Neural cell (in vitro differentiated cells): ENCODE measurements around the gene CDK5RAP2.

ENCODE experiments used
- EP300 ChIP-seq: fragments of 450-650 bp; conservative IDR thresholded peaks from 2 replicates; pipeline ENCODE4 v1.6.1; 2014; ENCODE audit warnings: antibody characterized with exemption, mild to moderate bottlenecking, moderate library complexity; ENCODE audit not compliant: poor library complexity, severe bottlenecking
- EZH2 ChIP-seq: fragments of 200-600, 300-800 bp; shearing (Covaris generic), sonication (generic); IDR thresholded peaks from 2 replicates; pipeline ENCODE4 v1.6.1; 2014; ENCODE audit warnings: antibody characterized with exemption, low read length, borderline replicate concordance, mild to moderate bottlenecking; ENCODE audit not compliant: insufficient read depth, poor library complexity, severe bottlenecking
- POLR2AphosphoS5 ChIP-seq: IDR thresholded peaks from 2 replicates; pipeline ENCODE4 v1.6.1; 2012
- RAD21 ChIP-seq: fragments of 450-650 bp; conservative IDR thresholded peaks from 2 replicates; pipeline ENCODE4 v1.6.1; 2014; ENCODE audit warnings: antibody characterized with exemption, mild to moderate bottlenecking, moderate library complexity
- SMC3 ChIP-seq: fragments of 450-650 bp; conservative IDR thresholded peaks from 2 replicates; pipeline ENCODE4 v1.6.1; 2014; ENCODE audit warnings: antibody characterized with exemption, mild to moderate bottlenecking, moderate library complexity; ENCODE audit not compliant: poor library complexity
- TAF1 ChIP-seq: IDR thresholded peaks from 2 replicates; pipeline ENCODE4 v1.6.1; 2012; ENCODE audit warnings: low read depth
- TF ChIP-seq, protein P1 (sequence below): fragments of 450-650 bp; IDR thresholded peaks from 2 replicates; pipeline ENCODE4 v1.5.1; 2014; ENCODE audit warnings: antibody characterized with exemption, mild to moderate bottlenecking, moderate library complexity; ENCODE audit not compliant: poor library complexity, severe bottlenecking
- TF ChIP-seq, protein P2 (sequence below): IDR thresholded peaks from 2 replicates; pipeline ENCODE4 v1.6.1; 2012; ENCODE audit warnings: borderline replicate concordance

GRCh38 chr9:120485788-120486187, 94.2 kb downstream of the CDK5RAP2 start:
- TF ChIP-seq, protein P1, sequence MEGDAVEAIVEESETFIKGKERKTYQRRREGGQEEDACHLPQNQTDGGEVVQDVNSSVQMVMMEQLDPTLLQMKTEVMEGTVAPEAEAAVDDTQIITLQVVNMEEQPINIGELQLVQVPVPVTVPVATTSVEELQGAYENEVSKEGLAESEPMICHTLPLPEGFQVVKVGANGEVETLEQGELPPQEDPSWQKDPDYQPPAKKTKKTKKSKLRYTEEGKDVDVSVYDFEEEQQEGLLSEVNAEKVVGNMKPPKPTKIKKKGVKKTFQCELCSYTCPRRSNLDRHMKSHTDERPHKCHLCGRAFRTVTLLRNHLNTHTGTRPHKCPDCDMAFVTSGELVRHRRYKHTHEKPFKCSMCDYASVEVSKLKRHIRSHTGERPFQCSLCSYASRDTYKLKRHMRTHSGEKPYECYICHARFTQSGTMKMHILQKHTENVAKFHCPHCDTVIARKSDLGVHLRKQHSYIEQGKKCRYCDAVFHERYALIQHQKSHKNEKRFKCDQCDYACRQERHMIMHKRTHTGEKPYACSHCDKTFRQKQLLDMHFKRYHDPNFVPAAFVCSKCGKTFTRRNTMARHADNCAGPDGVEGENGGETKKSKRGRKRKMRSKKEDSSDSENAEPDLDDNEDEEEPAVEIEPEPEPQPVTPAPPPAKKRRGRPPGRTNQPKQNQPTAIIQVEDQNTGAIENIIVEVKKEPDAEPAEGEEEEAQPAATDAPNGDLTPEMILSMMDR: no peak
- TF ChIP-seq RAD21 (no peak), POLR2AphosphoS5 (no peak), EZH2 (no peak), TAF1 (no peak), EP300 (no peak), SMC3 (no peak)
- TF ChIP-seq, protein P2, sequence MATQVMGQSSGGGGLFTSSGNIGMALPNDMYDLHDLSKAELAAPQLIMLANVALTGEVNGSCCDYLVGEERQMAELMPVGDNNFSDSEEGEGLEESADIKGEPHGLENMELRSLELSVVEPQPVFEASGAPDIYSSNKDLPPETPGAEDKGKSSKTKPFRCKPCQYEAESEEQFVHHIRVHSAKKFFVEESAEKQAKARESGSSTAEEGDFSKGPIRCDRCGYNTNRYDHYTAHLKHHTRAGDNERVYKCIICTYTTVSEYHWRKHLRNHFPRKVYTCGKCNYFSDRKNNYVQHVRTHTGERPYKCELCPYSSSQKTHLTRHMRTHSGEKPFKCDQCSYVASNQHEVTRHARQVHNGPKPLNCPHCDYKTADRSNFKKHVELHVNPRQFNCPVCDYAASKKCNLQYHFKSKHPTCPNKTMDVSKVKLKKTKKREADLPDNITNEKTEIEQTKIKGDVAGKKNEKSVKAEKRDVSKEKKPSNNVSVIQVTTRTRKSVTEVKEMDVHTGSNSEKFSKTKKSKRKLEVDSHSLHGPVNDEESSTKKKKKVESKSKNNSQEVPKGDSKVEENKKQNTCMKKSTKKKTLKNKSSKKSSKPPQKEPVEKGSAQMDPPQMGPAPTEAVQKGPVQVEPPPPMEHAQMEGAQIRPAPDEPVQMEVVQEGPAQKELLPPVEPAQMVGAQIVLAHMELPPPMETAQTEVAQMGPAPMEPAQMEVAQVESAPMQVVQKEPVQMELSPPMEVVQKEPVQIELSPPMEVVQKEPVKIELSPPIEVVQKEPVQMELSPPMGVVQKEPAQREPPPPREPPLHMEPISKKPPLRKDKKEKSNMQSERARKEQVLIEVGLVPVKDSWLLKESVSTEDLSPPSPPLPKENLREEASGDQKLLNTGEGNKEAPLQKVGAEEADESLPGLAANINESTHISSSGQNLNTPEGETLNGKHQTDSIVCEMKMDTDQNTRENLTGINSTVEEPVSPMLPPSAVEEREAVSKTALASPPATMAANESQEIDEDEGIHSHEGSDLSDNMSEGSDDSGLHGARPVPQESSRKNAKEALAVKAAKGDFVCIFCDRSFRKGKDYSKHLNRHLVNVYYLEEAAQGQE: no peak
